Stimulated activated memory B cell treated with anti-CD40 and anti-IgM and Interleukin-4, amounts not matched to agents 10 μg/mL and 1 μg/mL and 100 μg/mL, for 72 hours (primary cell): ENCODE measurements around the gene MDFIC.

ENCODE experiments used
- ATAC-seq: fragments of 150-1000 bp; cut with Tn5 transposase; 2 replicates; pipeline ENCODE4 v1.10.0; 2021
- H3K27ac Mint-ChIP-seq: one replicate; pipeline ENCODE4 v1.8.0; 2022; ENCODE audit warnings: mild to moderate bottlenecking, mixed read lengths
- H3K27me3 Mint-ChIP-seq: one replicate; pipeline ENCODE4 v1.8.0; 2022; ENCODE audit warnings: mixed read lengths
- H3K36me3 Mint-ChIP-seq: one replicate; pipeline ENCODE4 v1.8.0; 2022; ENCODE audit warnings: mixed read lengths
- H3K4me1 Mint-ChIP-seq: one replicate; pipeline ENCODE4 v1.8.0; 2022; ENCODE audit warnings: mixed read lengths
- H3K4me3 Mint-ChIP-seq: one replicate; pipeline ENCODE4 v1.8.0; 2022; ENCODE audit warnings: mild to moderate bottlenecking, moderate library complexity, mixed read lengths
- H3K9me3 Mint-ChIP-seq: one replicate; pipeline ENCODE4 v1.8.0; 2022; ENCODE audit warnings: mixed read lengths

The MDFIC gene

DNA sequence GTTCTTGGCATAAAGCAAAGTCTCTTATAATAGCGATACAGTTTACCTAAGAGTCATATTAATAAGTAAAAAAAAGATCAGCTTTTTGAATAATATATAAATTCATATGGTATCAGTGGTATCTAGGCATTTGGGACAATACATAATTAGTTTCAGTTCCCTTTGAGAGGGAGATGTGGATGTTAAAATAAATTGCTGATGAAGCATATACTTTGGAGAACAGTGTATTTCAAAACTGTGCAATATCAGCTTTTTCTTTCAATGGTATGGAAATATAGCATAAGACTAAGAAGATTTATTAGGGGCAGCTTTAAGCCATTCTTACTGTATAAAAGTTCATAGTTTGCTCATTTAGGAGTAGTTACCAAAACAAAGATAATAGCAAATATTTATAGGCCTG lies 35.5 kb downstream of the MDFIC start:
- peaks cover 74% of the 10 kb centered on the region for H3K4me1 Mint-ChIP-seq
- H3K36me3 Mint-ChIP-seq = peaks cover 61% of the 10 kb centered on the region
- H3K27ac Mint-ChIP-seq = no peak overlapping the region
- H3K9me3 Mint-ChIP-seq = no peaks in the 10 kb centered on the region
- no peaks in the 10 kb centered on the region for H3K27me3 Mint-ChIP-seq
- H3K4me3 Mint-ChIP-seq = no peak overlapping the region
- no peak for ATAC-seq

GRCh38 chr7:114959931-114960330 lies 38.0 kb downstream of the MDFIC start:
- no peaks in the 10 kb centered on the region for H3K9me3 Mint-ChIP-seq
- no peaks in the 10 kb centered on the region for H3K27me3 Mint-ChIP-seq
- no peak overlapping the region for H3K4me3 Mint-ChIP-seq
- H3K4me1 Mint-ChIP-seq = peaks cover 73% of the 10 kb centered on the region
- H3K36me3 Mint-ChIP-seq = peaks cover 66% of the 10 kb centered on the region
- ATAC-seq = peak; percentile 82
- peak overlapping the region; percentile 42 for H3K27ac Mint-ChIP-seq

DNA sequence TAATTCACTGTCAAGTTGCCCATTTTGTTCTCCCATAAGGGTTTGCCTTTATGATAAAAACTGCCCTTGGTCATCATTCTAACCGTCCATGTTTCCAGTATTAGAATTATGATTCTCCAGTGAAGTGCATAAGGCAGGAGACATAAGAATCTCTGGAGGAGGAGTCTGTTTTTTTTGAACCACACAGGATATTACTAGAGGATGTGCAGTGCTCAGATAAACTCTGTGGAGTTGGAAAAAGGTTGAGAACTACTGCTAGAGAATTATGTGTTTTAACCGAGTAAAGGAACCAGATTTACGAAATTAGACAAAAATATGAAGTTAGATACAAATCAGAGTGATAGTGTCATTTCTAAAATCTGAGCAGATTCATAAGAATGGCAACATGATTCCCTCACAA lies 40.5 kb downstream of the MDFIC start:
- ATAC-seq = no peak
- Mint-ChIP-seq H3K36me3 (peaks cover 70% of the 10 kb centered on the region), H3K4me3 (no peak overlapping the region), H3K9me3 (no peaks in the 10 kb centered on the region), H3K27ac (no peak overlapping the region), H3K4me1 (peaks cover 70% of the 10 kb centered on the region), H3K27me3 (no peaks in the 10 kb centered on the region)

GRCh38 chr7:114966156-114966555 lies 44.3 kb downstream of the MDFIC start:
- H3K36me3 Mint-ChIP-seq = peaks cover 60% of the 10 kb centered on the region
- ATAC-seq = no peak

DNA sequence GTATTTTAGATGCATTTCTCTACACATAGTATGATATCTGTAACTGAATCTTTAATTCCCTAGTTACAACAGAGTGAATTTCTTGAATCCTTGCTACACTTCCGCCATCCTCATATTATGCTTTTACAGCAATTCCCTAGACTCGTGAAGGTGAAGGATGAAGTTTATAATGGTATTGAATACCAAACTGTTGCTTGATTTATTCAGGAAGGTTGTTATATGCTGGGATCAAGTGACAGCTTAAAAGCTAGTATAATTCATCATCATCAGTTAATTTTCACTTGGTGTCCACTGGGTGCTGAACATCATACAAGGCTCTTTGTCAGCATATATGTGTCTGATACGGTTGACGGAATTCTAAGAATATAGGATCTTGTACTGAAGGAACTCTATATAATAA lies 47.2 kb downstream of the MDFIC start:
- H3K4me1 Mint-ChIP-seq = peaks cover 72% of the 10 kb centered on the region
- no peak overlapping the region for H3K27ac Mint-ChIP-seq
- H3K27me3 Mint-ChIP-seq = no peaks in the 10 kb centered on the region
- no peaks in the 10 kb centered on the region for H3K9me3 Mint-ChIP-seq
- ATAC-seq = no peak
- H3K4me3 Mint-ChIP-seq = no peak overlapping the region
- peaks cover 53% of the 10 kb centered on the region for H3K36me3 Mint-ChIP-seq

More at GRCh38 chr7:114966156-114966555, 44.3 kb downstream of the MDFIC start:
- Mint-ChIP-seq H3K4me1 (peaks cover 58% of the 10 kb centered on the region), H3K27ac (no peak overlapping the region), H3K4me3 (no peak overlapping the region), H3K27me3 (no peaks in the 10 kb centered on the region), H3K9me3 (no peaks in the 10 kb centered on the region)

GRCh38 chr7:114970308-114970707 lies 48.4 kb downstream of the MDFIC start:
- H3K36me3 Mint-ChIP-seq = peaks cover 47% of the 10 kb centered on the region

DNA sequence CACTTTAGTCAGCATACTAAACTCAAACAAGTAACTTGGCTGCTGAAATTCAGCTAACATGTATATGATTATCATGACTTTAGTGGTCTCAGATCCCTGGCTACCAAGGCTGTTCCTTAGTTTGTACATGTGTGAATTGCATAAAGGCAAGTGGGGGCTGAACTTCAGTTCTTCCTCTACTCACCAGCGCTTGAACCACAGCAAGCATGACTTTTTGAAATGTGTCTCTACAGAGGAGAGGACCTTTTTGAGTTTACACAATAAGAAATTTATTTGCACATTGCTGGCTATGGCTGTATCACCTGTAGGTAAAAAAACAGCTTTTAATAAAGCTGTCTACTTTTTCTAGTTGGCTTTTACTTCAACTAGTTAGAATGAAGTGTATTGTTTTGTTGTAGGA lies 48.8 kb downstream of the MDFIC start:
- Mint-ChIP-seq H3K4me1 (peaks cover 70% of the 10 kb centered on the region), H3K27ac (no peak overlapping the region), H3K9me3 (no peaks in the 10 kb centered on the region), H3K36me3 (peaks cover 44% of the 10 kb centered on the region), H3K27me3 (no peaks in the 10 kb centered on the region), H3K4me3 (no peak overlapping the region)
- ATAC-seq = no peak

More at GRCh38 chr7:114970308-114970707, 48.4 kb downstream of the MDFIC start:
- H3K9me3 Mint-ChIP-seq = no peaks in the 10 kb centered on the region
- H3K4me1 Mint-ChIP-seq = peaks cover 72% of the 10 kb centered on the region
- H3K27ac Mint-ChIP-seq = no peak overlapping the region
- no peak overlapping the region for H3K4me3 Mint-ChIP-seq
- ATAC-seq = no peak
- no peaks in the 10 kb centered on the region for H3K27me3 Mint-ChIP-seq

DNA sequence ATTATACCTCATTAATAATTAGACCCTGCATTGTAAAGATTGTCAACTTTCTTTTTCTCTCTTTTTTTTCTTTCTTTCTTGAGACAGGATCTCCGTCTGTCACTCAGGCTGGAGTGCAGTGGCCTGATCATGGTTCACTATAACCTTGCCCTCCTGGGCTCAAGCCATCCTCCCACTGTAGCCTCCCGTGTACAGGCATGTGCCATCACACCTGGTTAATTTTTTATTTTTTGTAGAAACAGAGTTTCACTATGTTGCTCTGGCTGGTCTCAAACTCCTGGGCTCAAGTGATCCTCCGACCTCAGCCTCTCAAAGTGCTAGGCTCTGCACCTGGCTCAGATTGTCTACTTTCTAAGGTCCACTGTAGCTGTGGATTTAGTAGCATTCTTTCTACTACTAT lies 50.7 kb downstream of the MDFIC start:
- no peak overlapping the region for H3K4me3 Mint-ChIP-seq
- H3K27me3 Mint-ChIP-seq = no peaks in the 10 kb centered on the region
- ATAC-seq = no peak
- peaks cover 33% of the 10 kb centered on the region for H3K36me3 Mint-ChIP-seq
- H3K27ac Mint-ChIP-seq = no peak overlapping the region
- H3K4me1 Mint-ChIP-seq = peaks cover 60% of the 10 kb centered on the region
- H3K9me3 Mint-ChIP-seq = no peaks in the 10 kb centered on the region

DNA sequence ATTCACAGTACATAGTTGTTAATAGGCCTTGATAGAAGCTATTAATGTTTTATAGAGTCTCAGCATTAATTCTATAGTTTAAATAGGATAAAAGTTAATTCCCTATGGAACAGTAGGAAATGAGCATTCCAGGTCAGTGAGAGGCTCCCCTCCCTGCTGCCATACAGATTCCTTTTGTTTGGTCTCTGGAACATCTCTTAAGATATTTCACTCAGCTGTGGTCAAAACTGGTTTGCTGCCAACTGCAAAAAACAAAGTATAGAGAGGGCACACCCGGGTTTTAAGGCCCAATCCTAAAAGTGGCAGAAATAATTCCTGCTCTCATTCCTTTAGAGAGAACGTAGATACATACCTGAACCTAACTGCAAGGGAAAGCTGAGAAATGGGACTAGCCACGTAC lies 51.3 kb downstream of the MDFIC start:
- Mint-ChIP-seq H3K36me3 (peaks cover 33% of the 10 kb centered on the region), H3K27me3 (no peaks in the 10 kb centered on the region), H3K4me3 (no peak overlapping the region), H3K27ac (no peak overlapping the region), H3K9me3 (no peaks in the 10 kb centered on the region), H3K4me1 (peaks cover 61% of the 10 kb centered on the region)
- no peak for ATAC-seq

DNA sequence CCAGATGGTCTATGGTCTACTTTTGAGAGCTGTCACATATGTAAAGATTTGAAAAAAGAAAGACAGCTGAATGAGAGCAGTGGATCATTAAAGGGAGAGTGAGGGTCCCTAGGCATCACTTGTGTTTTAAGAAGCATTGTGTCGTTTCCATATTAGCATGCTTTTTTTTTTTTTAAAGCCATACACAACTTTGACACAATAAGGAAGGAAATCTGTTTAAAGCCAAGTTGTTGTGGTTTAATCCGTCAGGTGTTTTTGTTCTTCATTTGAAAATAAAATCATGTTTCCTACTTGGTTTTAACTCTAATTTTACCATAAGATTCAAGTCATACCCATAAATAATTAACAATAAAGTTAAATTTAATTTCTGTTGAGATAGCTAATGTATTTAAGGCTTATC lies 53.5 kb downstream of the MDFIC start:
- peaks cover 60% of the 10 kb centered on the region for H3K4me1 Mint-ChIP-seq
- no peaks in the 10 kb centered on the region for H3K27me3 Mint-ChIP-seq
- ATAC-seq = no peak
- H3K36me3 Mint-ChIP-seq = peaks cover 29% of the 10 kb centered on the region
- no peak overlapping the region for H3K4me3 Mint-ChIP-seq
- no peaks in the 10 kb centered on the region for H3K9me3 Mint-ChIP-seq
- H3K27ac Mint-ChIP-seq = no peak overlapping the region

DNA sequence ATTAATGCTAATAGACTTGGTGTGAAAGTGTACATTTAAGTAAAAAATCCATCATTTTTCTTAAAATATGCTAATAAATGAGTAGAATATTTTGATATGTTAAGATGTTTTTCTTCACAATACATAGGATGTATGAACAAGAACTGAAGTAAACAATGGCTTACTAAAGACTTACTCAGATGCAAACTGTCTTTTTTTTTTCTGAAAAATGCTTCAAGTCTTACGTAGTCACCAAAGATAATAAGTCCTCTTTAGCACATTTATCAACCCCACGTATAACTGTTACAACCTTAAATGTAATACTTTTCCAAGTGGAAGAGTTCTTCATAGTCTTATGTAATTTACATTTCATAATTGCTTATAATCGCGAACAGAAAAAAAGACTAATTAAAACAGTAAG lies 54.8 kb downstream of the MDFIC start:
- Mint-ChIP-seq H3K36me3 (peaks cover 36% of the 10 kb centered on the region), H3K4me1 (peaks cover 60% of the 10 kb centered on the region), H3K9me3 (no peaks in the 10 kb centered on the region), H3K27me3 (no peaks in the 10 kb centered on the region), H3K4me3 (no peak overlapping the region), H3K27ac (no peak overlapping the region)
- ATAC-seq = no peak

DNA sequence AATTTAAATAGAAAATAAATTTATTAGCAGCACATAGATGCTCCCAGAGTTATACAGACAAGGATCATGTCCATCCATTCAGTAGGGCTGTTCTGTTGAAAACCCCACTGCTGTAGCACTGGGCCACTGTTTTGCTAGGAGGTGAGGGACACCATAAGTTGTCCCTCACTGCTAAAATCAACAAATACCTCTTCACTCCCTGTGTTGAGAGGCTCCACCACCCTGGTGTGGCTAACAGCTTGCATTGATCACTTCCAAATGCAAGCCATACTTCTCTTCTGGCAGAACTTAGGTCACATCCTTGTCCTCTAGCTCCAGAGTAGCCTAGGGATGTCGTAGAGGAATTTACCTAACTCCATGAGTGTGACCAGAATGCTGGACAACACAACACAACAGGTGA lies 55.4 kb downstream of the MDFIC start:
- no peak overlapping the region for H3K27ac Mint-ChIP-seq
- no peaks in the 10 kb centered on the region for H3K9me3 Mint-ChIP-seq
- H3K27me3 Mint-ChIP-seq = no peaks in the 10 kb centered on the region
- H3K4me1 Mint-ChIP-seq = peaks cover 59% of the 10 kb centered on the region
- H3K36me3 Mint-ChIP-seq = peaks cover 36% of the 10 kb centered on the region
- no peak for ATAC-seq
- H3K4me3 Mint-ChIP-seq = no peak overlapping the region

GRCh38 chr7:114979388-114979787 lies 57.5 kb downstream of the MDFIC start:
- Mint-ChIP-seq H3K27ac (no peak overlapping the region), H3K9me3 (no peaks in the 10 kb centered on the region), H3K27me3 (no peaks in the 10 kb centered on the region), H3K4me3 (no peak overlapping the region), H3K4me1 (peaks cover 45% of the 10 kb centered on the region), H3K36me3 (peaks cover 44% of the 10 kb centered on the region)
- no peak for ATAC-seq

GRCh38 chr7:114979803-114980507 lies 58.1 kb downstream of the MDFIC start:
- no peak for ATAC-seq
- no peaks in the 10 kb centered on the region for H3K9me3 Mint-ChIP-seq
- H3K36me3 Mint-ChIP-seq = peaks cover 41% of the 10 kb centered on the region
- no peak overlapping the region for H3K4me3 Mint-ChIP-seq
- H3K27ac Mint-ChIP-seq = no peak overlapping the region
- peaks cover 41% of the 10 kb centered on the region for H3K4me1 Mint-ChIP-seq
- no peaks in the 10 kb centered on the region for H3K27me3 Mint-ChIP-seq

DNA sequence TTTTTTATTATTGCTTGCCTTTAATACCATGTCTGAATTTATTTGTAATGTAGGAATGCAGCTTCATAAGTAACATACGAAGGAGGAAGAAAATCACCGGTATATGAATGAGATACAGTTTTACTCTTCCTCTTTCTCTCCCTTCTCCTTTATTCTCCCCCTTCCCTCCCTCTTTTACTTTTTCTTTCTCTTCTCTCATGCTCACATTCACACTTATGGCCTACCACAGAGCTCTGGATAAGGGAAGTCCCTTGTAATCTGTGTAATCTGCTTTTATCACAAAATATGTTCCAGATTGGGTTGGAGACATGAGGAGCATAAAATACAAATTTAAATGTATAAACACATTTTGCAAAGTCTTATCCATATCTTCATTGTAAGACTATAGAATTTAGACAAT lies 59.4 kb downstream of the MDFIC start:
- H3K4me3 Mint-ChIP-seq = no peak overlapping the region
- no peaks in the 10 kb centered on the region for H3K27me3 Mint-ChIP-seq
- ATAC-seq = no peak
- peaks cover 49% of the 10 kb centered on the region for H3K4me1 Mint-ChIP-seq
- H3K36me3 Mint-ChIP-seq = peaks cover 55% of the 10 kb centered on the region
- no peak overlapping the region for H3K27ac Mint-ChIP-seq
- no peaks in the 10 kb centered on the region for H3K9me3 Mint-ChIP-seq

DNA sequence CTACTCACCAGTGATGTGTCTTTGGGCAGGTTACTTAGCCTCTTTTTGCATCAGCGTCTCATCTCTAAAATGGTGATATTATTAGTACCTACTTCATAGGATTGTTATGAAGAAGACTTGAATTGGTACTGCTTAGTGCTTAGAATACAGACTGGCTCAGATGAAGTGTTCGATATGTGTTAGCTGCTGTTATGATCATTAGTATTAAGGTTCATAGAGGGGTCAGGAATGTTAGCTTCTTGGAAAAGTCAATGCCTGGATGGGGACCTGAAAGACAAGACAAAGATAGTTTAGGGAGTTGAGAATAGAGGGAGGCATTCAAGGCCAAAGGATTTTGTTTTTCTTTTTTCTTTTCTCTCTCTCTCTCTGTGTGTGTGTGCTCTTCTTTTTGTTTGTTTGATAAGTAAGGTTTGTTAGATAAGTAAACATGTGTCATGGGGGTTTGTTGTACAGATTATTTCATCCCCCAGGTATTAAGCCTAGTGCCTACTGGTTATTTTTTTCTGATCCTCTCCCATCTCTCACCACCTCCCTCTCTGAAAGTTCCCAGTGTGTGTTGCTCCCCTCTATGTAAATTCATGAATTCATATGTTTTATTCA lies 63.3 kb downstream of the MDFIC start:
- Mint-ChIP-seq H3K4me3 (no peak overlapping the region), H3K27ac (no peak overlapping the region), H3K4me1 (peaks cover 50% of the 10 kb centered on the region), H3K27me3 (no peaks in the 10 kb centered on the region), H3K36me3 (peaks cover 64% of the 10 kb centered on the region), H3K9me3 (no peaks in the 10 kb centered on the region)
- ATAC-seq = no peak
